HG02610 (cell line): ENCODE results near the gene DYNLT2B.
"Not testable (repeated sequence)": the region's sequence is repeated elsewhere in the genome, so short reads cannot be mapped to it uniquely, and the experiment has no call there.

ENCODE experiments used
- ATAC-seq: cut with Tn5 transposase; IDR thresholded peaks from one replicate; pipeline ENCODE4 v1.9.1; 2021; ENCODE audit warnings: mild to moderate bottlenecking, moderate library complexity; ENCODE audit not compliant: unreplicated experiment

Gene DYNLT2B

GRCh38 chr3:196327405-196327804 is 9.4 kb upstream of the DYNLT2B start:
- ATAC-seq, result no peak

GRCh38 chr3:196326936-196327335 is 8.9 kb upstream of the DYNLT2B start:
- ATAC-seq, result no peak

- no peak for ATAC-seq
These were observed 5.7 kb upstream of the DYNLT2B start for GRCh38 chr3:196323691-196324090.

- ATAC-seq, result no peak
These were observed 5.0 kb upstream of the DYNLT2B start for GRCh38 chr3:196323016-196323415.

- ATAC-seq, result no peak
These were observed 3.1 kb upstream of the DYNLT2B start for GRCh38 chr3:196321162-196321561.

- no peak for ATAC-seq
These were observed 2.1 kb upstream of the DYNLT2B start for GRCh38 chr3:196320137-196320536.

- not testable (repeated sequence) for ATAC-seq
These were observed 997 bp downstream of the DYNLT2B start for GRCh38 chr3:196316799-196317686.

- ATAC-seq, result no peak
These were observed 2.2 kb downstream of the DYNLT2B start for GRCh38 chr3:196315821-196316220.

- ATAC-seq, result no peak
These were observed 3.4 kb downstream of the DYNLT2B start for GRCh38 chr3:196314597-196314996.

- not testable (repeated sequence) for ATAC-seq
These were observed 4.0 kb downstream of the DYNLT2B start for GRCh38 chr3:196314086-196314485.

GRCh38 chr3:196302960-196303359 is 15.1 kb downstream of the DYNLT2B start:
- not testable (repeated sequence) for ATAC-seq

- ATAC-seq, result not testable (repeated sequence)
These were observed 15.5 kb downstream of the DYNLT2B start for GRCh38 chr3:196302551-196302950.

GRCh38 chr3:196298521-196298920 is 19.5 kb downstream of the DYNLT2B start:
- ATAC-seq, result no peak

- no peak for ATAC-seq
These were observed 25.6 kb downstream of the DYNLT2B start for GRCh38 chr3:196292286-196292923.

- no peak for ATAC-seq
These were observed 29.9 kb downstream of the DYNLT2B start for GRCh38 chr3:196288141-196288460.

GRCh38 chr3:196287440-196288140 is 30.4 kb downstream of the DYNLT2B start, which contains the start of gene PCYT1A:
Gene PCYT1A (minus strand): TSS chr3:196287726. CDS start chr3:196270531, 17,195 bp downstream.
- ATAC-seq, result peak; percentile 83

- ATAC-seq, result peak; percentile 2
These were observed 31.0 kb downstream of the DYNLT2B start for GRCh38 chr3:196287090-196287439.

- no peak for ATAC-seq
These were observed 33.6 kb downstream of the DYNLT2B start for GRCh38 chr3:196284396-196284795.

GRCh38 chr3:196281962-196282361 is 36.1 kb downstream of the DYNLT2B start:
- no peak for ATAC-seq

GRCh38 chr3:196280689-196281440 is 37.2 kb downstream of the DYNLT2B start:
- ATAC-seq, result peak; percentile 76

GRCh38 chr3:196275126-196275525 is 42.9 kb downstream of the DYNLT2B start:
- ATAC-seq, result no peak
